Measurements from ENCODE around the gene AKNA. TPM values are rescaled to one million over a fixed set of nuclear protein-coding genes. Genes with fewer than 3 reads are reported as not detected.
"Not testable (repeated sequence)": the region's sequence is repeated elsewhere in the genome, so short reads cannot be mapped to it uniquely, and the experiment has no call there.

AKNA gene
- total RNA-seq, 1 donor = 27.9 TPM

DNA sequence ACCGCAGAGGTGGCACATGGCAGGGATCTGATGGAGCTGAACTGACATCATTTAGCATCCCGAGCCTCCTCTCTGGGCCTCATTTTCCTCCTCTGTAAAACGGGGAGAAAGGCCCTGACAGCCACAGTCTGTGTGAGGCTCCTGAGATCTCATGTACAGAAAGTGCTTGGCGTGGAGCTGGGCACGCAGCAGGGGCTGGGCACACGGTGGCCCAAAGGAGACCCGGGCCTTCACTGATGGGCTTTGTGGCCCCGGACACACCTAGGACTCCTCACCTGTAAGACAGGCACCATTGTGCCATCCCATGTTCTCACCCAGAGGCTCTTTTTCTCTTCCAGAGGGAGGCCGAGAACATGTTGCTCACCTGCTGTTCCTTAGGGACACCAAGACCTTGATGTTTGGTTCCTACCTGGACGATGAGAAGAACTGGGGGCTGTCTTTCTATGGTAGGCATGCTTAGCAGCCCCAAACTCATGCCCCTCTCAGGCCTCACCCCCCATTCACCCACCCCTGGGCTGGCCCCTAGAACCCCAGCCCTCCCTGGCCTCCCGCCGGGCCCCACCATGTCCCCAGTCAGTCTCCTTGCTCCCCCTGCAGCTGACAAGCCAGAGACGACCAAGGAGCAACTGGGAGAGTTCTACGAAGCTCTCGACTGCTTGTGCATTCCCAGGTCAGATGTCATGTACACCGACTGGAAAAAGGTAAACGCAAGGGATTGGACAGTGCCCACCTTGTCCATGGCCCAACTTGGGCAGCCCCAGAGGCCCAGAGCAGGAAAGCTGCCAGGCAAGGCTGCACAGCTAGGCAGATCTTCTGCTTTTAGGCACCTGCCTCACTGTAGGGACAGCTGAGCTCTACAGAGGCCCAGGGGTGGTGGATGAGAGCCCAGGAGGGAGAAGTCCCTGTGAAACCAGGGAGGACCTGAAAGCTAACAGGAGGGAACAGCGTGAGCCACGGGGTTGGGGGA is 56.3 kb downstream of the AKNA start:
- not testable (repeated sequence) for H3K9me3 ChIP-seq (ENCODE audit: low read depth, low read length); H3K4me1 ChIP-seq (ENCODE audit: insufficient read depth, low read length)

GRCh38 chr9:114330636-114331035 is 57.1 kb downstream of the AKNA start:
- H4K20me1 ChIP-seq (ENCODE audit: insufficient read depth, low read length) = no peaks in the 10 kb centered on the region
- no peaks in the 10 kb centered on the region for H3K4me1 ChIP-seq (ENCODE audit: insufficient read depth, low read length)
- no peak overlapping the region for H3K4me3 ChIP-seq (ENCODE audit: insufficient read depth, low read length)
- H3K9me3 ChIP-seq (ENCODE audit: low read depth, low read length) = no peaks in the 10 kb centered on the region
- H3K36me3 ChIP-seq (ENCODE audit: insufficient read depth, low read length) = peaks cover under 1% of the 10 kb centered on the region
- H3K27ac ChIP-seq (ENCODE audit: low read depth, low read length) = no peak overlapping the region
- no peak overlapping the region for H2AFZ ChIP-seq (ENCODE audit: low read length)
- H3K27me3 ChIP-seq (ENCODE audit: insufficient read depth, low read length) = peaks cover 2% of the 10 kb centered on the region
- no peak overlapping the region for H3K4me2 ChIP-seq (ENCODE audit: insufficient read depth, low read length)
- TF ChIP-seq CTCF (IDR thresholded peaks at IDR 0.05; ENCODE audit: extremely low read depth, low read depth, low read length) = no peak
- no peaks in the 10 kb centered on the region for H3K79me2 ChIP-seq (ENCODE audit: insufficient read depth, low read length)
- no peak for DNase-seq (ENCODE audit: insufficient read length, low spot score, missing footprints)

More for the DNA sequence above, 56.3 kb downstream of the AKNA start:
- not testable (repeated sequence) for H3K36me3 ChIP-seq (ENCODE audit: insufficient read depth, low read length); H3K27me3 ChIP-seq (ENCODE audit: insufficient read depth, low read length); DNase-seq (ENCODE audit: insufficient read length, low spot score, missing footprints); H2AFZ ChIP-seq (ENCODE audit: low read length); H3K4me2 ChIP-seq (ENCODE audit: insufficient read depth, low read length); H3K4me3 ChIP-seq (ENCODE audit: insufficient read depth, low read length); H3K27ac ChIP-seq (ENCODE audit: low read depth, low read length); H4K20me1 ChIP-seq (ENCODE audit: insufficient read depth, low read length); H3K79me2 ChIP-seq (ENCODE audit: insufficient read depth, low read length)

DNA sequence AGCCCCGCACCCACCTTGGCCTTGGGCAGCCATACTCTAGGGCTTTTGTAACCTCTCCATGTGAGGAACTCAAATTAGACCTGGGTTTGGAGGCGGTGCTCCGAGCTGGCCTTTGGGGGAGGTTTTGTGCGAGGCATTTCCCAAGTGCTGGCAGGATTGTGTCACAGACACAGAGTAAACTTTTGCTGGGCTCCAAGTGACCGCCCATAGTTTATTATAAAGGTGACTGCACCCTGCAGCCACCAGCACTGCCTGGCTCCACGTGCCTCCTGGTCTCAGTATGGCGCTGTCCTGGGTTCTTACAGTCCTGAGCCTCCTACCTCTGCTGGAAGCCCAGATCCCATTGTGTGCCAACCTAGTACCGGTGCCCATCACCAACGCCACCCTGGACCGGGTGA is 58.2 kb downstream of the AKNA start, which contains the start of gene ORM2:
ORM2 (plus strand) TSS at position 245 of the 398 bp plus-strand sequence; CDS start at position 281, 36 bp downstream.
- H3K27me3 ChIP-seq (ENCODE audit: insufficient read depth, low read length); H3K4me1 ChIP-seq (ENCODE audit: insufficient read depth, low read length); DNase-seq (ENCODE audit: insufficient read length, low spot score, missing footprints); H3K79me2 ChIP-seq (ENCODE audit: insufficient read depth, low read length); H4K20me1 ChIP-seq (ENCODE audit: insufficient read depth, low read length); H3K27ac ChIP-seq (ENCODE audit: low read depth, low read length); H2AFZ ChIP-seq (ENCODE audit: low read length); H3K4me3 ChIP-seq (ENCODE audit: insufficient read depth, low read length); H3K4me2 ChIP-seq (ENCODE audit: insufficient read depth, low read length); H3K9me3 ChIP-seq (ENCODE audit: low read depth, low read length); H3K36me3 ChIP-seq (ENCODE audit: insufficient read depth, low read length): not testable (repeated sequence)

DNA sequence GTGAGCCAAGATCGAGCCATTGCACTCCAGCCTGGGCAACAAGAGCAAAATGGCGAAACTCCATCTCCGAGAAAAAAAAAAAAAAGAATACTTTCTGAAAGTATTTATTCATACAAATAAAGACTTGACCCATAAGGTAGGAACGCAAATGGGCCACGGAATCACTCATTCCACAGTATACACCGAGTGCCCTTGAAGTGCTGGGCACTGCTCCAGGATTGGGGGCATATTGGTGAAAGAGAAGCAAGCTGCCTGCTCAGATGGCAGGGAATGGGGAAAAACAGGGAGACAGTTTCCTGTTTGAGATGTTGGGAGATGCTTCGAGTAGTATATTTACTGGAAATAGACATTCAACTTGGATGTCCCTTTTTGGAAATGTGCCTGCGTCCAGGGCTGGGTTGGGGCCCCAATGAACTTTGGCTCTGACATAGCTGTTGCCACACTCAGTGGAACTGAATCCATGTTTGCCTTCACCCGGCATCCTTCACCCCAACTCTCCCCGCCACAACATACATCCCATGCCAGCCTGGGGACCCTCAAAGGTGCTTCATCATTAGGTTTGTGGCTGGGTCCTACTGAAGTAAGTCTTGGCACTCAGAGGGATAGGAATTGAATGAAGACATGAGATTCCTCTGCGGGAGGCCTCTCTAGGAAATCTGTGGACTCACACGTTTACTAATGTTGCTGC is 58.7 kb downstream of the AKNA start:
- H3K79me2 ChIP-seq (ENCODE audit: insufficient read depth, low read length); H3K27me3 ChIP-seq (ENCODE audit: insufficient read depth, low read length); H3K27ac ChIP-seq (ENCODE audit: low read depth, low read length); H3K4me3 ChIP-seq (ENCODE audit: insufficient read depth, low read length); H3K9me3 ChIP-seq (ENCODE audit: low read depth, low read length); H3K36me3 ChIP-seq (ENCODE audit: insufficient read depth, low read length); H4K20me1 ChIP-seq (ENCODE audit: insufficient read depth, low read length); DNase-seq (ENCODE audit: insufficient read length, low spot score, missing footprints); H3K4me1 ChIP-seq (ENCODE audit: insufficient read depth, low read length); H3K4me2 ChIP-seq (ENCODE audit: insufficient read depth, low read length); H2AFZ ChIP-seq (ENCODE audit: low read length): not testable (repeated sequence)

DNA sequence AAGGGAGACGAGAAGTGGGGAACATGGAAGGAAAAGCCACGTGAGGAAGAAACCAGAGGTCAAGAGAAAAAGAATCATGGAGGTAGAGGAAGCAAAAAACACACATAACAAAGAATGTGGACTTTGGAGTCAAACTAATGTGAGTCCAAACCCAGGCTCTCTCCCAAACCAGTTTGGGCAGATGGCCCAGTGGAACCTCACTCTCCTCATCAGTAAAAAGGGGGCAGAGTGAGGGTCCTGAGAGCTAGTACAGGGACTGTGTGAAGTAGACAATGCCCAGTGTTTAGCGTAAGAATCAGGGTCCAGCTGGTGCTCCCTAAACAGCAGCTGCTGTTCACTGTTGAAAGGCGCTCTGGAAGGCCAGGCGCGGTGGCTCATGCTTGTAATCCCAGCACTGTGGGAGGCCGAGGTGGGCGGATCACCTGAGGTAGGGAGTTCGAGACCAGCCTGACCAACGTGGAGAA is 59.4 kb downstream of the AKNA start:
- H3K4me1 ChIP-seq (ENCODE audit: insufficient read depth, low read length); H3K9me3 ChIP-seq (ENCODE audit: low read depth, low read length); H3K36me3 ChIP-seq (ENCODE audit: insufficient read depth, low read length); H3K4me2 ChIP-seq (ENCODE audit: insufficient read depth, low read length); H4K20me1 ChIP-seq (ENCODE audit: insufficient read depth, low read length); H3K27me3 ChIP-seq (ENCODE audit: insufficient read depth, low read length); H3K4me3 ChIP-seq (ENCODE audit: insufficient read depth, low read length); H2AFZ ChIP-seq (ENCODE audit: low read length); H3K27ac ChIP-seq (ENCODE audit: low read depth, low read length); DNase-seq (ENCODE audit: insufficient read length, low spot score, missing footprints); H3K79me2 ChIP-seq (ENCODE audit: insufficient read depth, low read length): not testable (repeated sequence)
